Subcutaneous adipose tissue (tissue), 4 donors: ENCODE measurements around the gene ZBBX. TPM values are rescaled to one million over a fixed set of nuclear protein-coding genes. Genes with fewer than 3 reads are reported as not detected.

Experiments used
- total RNA-seq, 4 donors: library from RNA; depleted of rRNA; stranded (reverse); fragments of >200 nt; gene quantifications; one replicate each; pipeline ENCODE4 v1.1.0, GENCODE V29; 2016
- TF ChIP-seq, protein P1 (sequence below): fragments of 450-650 bp; IDR thresholded peaks from one replicate; pipeline ENCODE4 v1.5.1; 2016; ENCODE audit warnings: low read depth, mild to moderate bottlenecking, control low read depth, antibody characterized with exemption, moderate library complexity

The ZBBX gene
- total RNA-seq, 4 donors from 2014 or later = not detected

DNA sequence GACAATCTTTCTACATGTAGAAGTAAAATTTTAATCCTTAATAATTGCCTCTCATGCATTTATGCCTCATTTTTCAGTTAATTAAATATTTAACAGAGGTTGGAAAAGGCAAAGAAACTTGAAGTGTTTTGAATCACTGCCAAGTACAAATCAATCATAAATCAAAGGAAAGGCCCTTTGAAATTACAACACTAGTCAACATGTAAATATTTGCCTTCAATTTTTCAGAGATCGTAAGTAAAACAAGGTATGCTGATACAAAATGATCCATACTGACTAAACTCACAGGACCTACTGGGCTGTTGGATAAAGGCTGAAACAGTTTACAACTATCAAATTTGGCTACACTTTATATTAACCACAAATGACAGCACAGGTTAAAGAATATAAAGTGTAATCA lies 33.9 kb downstream of the ZBBX start:
- TF ChIP-seq, protein P1, sequence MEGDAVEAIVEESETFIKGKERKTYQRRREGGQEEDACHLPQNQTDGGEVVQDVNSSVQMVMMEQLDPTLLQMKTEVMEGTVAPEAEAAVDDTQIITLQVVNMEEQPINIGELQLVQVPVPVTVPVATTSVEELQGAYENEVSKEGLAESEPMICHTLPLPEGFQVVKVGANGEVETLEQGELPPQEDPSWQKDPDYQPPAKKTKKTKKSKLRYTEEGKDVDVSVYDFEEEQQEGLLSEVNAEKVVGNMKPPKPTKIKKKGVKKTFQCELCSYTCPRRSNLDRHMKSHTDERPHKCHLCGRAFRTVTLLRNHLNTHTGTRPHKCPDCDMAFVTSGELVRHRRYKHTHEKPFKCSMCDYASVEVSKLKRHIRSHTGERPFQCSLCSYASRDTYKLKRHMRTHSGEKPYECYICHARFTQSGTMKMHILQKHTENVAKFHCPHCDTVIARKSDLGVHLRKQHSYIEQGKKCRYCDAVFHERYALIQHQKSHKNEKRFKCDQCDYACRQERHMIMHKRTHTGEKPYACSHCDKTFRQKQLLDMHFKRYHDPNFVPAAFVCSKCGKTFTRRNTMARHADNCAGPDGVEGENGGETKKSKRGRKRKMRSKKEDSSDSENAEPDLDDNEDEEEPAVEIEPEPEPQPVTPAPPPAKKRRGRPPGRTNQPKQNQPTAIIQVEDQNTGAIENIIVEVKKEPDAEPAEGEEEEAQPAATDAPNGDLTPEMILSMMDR = no peak

DNA sequence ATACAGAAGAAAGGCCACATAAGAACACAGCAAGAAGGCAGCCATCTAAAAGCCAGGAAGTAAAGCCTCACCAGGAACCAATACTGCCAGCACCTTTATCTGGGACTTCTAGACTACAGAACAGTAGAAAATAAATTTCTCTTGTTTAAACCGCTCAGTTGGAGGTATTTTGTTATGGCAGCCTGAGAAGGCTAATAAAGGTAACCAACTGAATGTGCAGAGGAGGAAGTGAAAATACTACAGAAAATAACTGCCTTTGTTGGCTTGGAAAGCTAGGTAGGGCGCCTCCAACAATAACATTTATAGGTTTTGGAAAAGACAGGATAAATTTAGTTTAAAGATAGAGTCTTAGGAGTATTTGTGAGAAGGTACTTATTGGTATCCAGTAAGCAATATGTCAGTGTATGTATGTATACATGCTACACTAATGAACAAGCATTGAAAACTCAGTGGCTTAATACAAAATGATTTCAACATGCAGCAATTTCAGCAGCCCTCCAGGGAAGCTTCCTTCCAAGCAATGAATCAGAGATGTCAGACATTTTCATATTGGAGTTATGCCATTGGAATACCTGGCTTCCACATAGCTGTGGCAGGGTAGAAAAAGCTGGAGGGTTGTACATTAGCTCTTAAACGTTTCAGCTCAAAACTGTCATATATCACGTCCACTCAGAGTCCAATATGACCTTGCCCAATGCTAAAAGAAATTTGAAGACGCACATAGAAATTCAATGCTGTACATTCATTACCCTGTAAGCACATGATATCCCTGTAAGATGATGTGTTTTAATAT lies 48.9 kb downstream of the ZBBX start:
- TF ChIP-seq, protein P1 = no peak

DNA sequence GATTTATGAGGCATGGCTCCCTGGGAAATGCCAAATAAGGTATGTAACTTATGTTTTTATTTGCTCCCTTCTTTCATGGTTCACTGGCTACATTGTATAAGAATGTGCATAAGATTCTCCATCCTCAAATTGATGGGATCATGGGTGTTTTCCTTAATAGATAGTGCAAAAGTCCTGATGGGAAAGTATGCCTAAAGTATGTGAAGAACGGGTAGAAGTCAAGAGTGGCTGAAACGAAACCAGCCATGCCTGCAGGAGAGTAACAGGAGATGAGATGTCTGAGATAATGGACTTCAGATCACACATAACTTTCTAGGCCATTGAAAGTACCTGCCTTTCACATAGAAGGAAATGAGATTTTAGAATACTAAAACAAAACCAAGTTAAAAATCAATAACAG lies 56.5 kb downstream of the ZBBX start:
- TF ChIP-seq, protein P1 = no peak

DNA sequence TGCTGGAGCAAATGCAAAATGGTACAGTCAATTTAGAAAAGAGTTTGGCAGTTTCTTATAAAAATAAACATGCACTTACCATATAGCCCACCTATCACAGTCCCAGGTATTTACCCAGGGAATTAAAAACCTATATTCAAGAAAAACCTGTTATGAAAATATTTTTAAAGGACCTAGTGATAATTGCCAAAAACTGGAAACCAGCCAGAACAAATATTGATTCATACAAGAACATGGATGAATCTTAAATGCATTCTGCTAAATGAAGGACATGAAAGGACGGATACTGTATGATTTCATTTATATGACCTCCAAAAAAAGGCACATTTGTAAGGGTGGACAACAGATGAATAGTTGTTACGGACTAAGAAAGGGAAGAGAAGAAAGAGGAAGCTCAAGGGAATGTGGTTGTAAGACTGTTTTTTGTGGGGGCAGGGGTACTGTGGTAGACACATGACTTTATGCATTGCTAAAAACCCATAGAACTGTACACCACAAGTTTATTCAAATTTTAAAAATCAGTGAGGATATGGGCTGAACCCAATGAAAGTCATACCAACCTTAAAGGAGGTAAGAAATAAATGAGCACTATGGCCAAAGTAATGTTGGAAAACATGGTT lies 61.0 kb downstream of the ZBBX start:
- TF ChIP-seq, protein P1 = no peak

DNA sequence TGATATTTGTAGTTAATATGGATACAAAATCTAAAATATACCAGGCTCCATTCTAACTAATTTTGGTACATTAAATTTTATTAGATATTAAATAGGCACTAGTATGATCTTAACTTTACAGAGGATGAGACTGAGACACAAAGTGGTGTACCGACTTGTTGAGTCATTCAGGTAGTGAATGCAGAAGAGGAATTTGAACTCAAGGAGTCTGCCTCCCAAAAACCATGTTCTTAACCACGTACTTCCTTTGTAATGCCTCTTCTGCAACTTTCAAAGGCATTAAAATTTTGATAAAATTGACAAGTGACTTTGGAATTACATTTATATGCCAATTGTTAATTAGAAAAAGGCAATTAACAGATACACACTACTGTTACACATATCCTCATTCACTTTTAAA lies 61.8 kb downstream of the ZBBX start:
- TF ChIP-seq, protein P1 = no peak

DNA sequence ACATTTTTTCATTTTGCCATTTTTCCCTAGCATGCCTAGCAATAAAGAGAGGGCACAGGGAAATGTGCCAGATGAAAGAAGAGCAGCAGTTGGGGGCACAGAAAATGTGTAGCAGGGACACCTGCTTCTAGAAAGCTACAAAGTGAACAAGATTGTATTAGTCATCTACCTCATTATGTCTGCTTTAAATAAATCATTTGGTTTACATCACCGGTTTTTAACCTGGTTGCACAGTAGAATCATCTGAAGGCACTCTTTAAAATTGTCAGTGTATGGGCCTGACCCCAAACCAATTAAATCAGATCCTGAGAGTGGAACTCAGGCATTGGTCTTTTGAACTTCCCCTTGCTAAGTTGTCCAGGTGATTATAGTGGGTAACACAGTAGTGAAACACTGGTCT lies 73.8 kb downstream of the ZBBX start:
- TF ChIP-seq, protein P1 = no peak

DNA sequence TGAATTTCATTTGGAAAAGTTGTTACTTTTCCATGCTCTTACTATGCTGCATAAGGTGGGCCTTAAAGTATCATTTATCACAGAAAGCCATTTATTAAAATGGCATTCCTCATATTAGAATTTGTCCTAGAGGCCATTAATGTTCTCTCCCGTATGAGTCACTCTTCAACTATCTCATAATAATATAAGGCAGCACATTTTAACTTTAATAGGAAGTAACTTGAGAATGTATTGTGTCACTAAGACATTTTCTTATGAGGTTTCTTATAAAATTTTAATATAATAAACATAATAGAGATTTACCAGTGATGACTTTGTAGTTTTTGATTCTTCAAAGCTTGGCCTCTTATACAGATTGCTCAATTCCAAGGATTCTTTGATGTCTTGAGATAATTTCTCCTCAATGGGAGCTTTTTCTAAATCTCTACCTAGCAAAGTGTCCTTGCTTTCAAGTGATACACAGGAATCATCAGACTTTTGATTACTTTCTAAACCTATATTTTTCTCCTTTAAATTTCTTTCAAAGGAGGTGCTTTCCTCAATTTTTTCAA lies 74.7 kb downstream of the ZBBX start:
- TF ChIP-seq, protein P1 = no peak
